Adrenal gland (tissue), 12 donors: ENCODE data around the gene TCF4. TPM values are rescaled to one million over a fixed set of nuclear protein-coding genes. Genes with fewer than 3 reads are reported as not detected.

Source experiments
- DNase-seq, 7 donors: peaks; one replicate each; pipeline ENCODE4 v3.0.0-alpha.2; 2019 to 2020
- H3K27ac ChIP-seq, 5 donors: fragments of 200-600 bp; sonication (generic) in 4 of 5; 1 replicate in 3 of 5; 2 replicates in 2 of 5; pipeline versions ENCODE4 v1.5.1 to v1.8.0; 2016 to 2020; ENCODE audit warnings: mild to moderate bottlenecking in 1 of 5
- H3K27me3 ChIP-seq: fragments of 200-600 bp; 2 replicates; pipeline ENCODE4 v1.8.0; 2021
- H3K36me3 ChIP-seq, 2 donors: fragments of 200-600 bp; replicated peaks in 1 of 2; 1 replicate in 1 of 2; 2 replicates in 1 of 2; pipeline versions ENCODE4 v1.5.1 to v1.8.0; 2018 to 2022
- H3K4me1 ChIP-seq, 2 donors: fragments of 200-600 bp; replicated peaks in 1 of 2; 1 replicate in 1 of 2; 2 replicates in 1 of 2; pipeline versions ENCODE4 v1.5.1 to v1.8.0; 2018 to 2021
- H3K4me3 ChIP-seq, 4 donors: fragments of 200-600 bp; sonication (generic) in 3 of 4; one replicate each; pipeline ENCODE4 v1.5.1; 2016 to 2018
- H3K9me3 ChIP-seq, 3 donors: fragments of 200-600 bp; sonication (generic) in 1 of 3; replicated peaks in 1 of 3; 1 replicate in 2 of 3; 2 replicates in 1 of 3; pipeline versions ENCODE4 v1.5.1 to v1.8.0; 2016 to 2021
- POLR2A ChIP-seq, 2 donors: fragments of 450-650 bp; IDR thresholded peaks; one replicate each; pipeline ENCODE4 v1.6.1; 2017; ENCODE audit warnings: antibody characterized with exemption in 2 of 2, mild to moderate bottlenecking in 2 of 2, moderate library complexity in 1 of 2
- WGBS, 4 donors: extraction: QIAGEN DNeasy Blood & Tissue Kit in 2 of 4; methylation state at CpG; one replicate each; pipeline versions ENCODE4 v1.1.5 to v1.1.7; 2013 to 2017; 5-methylcytosine and 5-hydroxymethylcytosine counted together
- intact Hi-C, 2 donors: fragments of 100-400 bp; cut with DNase I; formaldehyde crosslinking; loops; one replicate each; pipeline versions ENCODE4 v1.14.1 to v1.15.0; 2022 to 2023
- polyA plus RNA-seq, 3 donors: library from polyadenylated mRNA; stranded (reverse); fragments of 200-250 nt in 2 of 3; fragments of 350-450 nt in 1 of 3; fragmentation: Illumina TruSeq in 1 of 3; extraction: RNeasy Lipid Tissue Mini Kit (QIAGEN cat#74804) in 1 of 3; gene quantifications; one replicate each; pipeline ENCODE4 v1.2.3, GENCODE V29; 2013 to 2014
- total RNA-seq, 9 donors: library from RNA; depleted of rRNA in 4 of 9; stranded (reverse); fragments of >200 nt in 4 of 9; fragments of 120-200 nt in 1 of 9; fragmentation: NEBNext Ultra II Directional in 1 of 9; extraction: Animal tissue kit (Norgen Biotek cat#: 25700) in 1 of 9; gene quantifications; one replicate each; pipeline versions ENCODE4 v1.1.0 to v1.2.4, GENCODE V29; 2013 to 2023
- TF ChIP-seq, protein P1 (sequence below), 6 experiments: fragments of 450-650 bp in 4 of 6; fragments of 200-600 bp in 2 of 6; sonication (generic) in 1 of 6; IDR thresholded peaks; 1 replicate in 5 of 6; 2 replicates in 1 of 6; pipeline versions ENCODE4 v1.5.1 to v1.8.0; 2016 to 2021; ENCODE audit warnings: antibody characterized with exemption in 6 of 6, mild to moderate bottlenecking in 2 of 6, moderate library complexity in 1 of 6
- donor health status: healthy with polysubstance abuse.
- donor health status: Bipolar disorder and iron deficiency.
- donor health status: DM: yes; HTN: yes; CAD: no.
- donor health status: DM: no; HTN: no; CAD: no.
- donor health status: DM: no; HTN: no; CAD: no.
- donor health status: DM: yes; HTN: yes; CAD: no.

TCF4 gene
- total and polyA plus RNA-seq, 12 donors = 21.9 to 196 (median 112) TPM

DNA sequence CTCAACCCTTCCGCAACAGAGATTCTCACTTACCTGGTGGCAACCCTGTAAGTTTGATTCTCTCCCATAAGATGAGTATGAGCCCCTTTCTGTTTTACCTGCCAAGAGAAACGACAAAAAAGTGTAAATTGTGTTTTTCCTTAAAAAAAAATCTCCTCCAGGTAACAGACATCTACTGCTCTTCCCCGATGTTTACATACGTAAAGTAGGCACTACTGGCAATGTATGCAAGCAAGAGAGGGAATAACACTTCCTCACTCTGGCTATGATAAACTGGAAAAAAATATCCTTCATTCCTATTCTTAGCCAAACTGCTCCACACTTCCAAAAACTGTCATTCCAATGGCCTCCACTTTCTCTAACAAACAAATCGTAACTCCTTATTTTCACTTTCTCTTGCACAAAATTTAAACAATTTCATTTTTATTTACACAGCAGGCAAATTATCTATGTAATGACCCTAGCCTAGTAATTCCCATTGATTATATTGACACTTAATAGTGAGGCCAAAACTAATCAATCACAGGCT, 184.5 kb downstream of the TCF4 start:
- intact Hi-C loops = no loop called here
- no peak for DNase-seq
- H3K27ac ChIP-seq = peak overlapping the region in 1 of 5 donors; percentile 54
- H3K27me3 ChIP-seq = no peaks in the 10 kb centered on the region
- TF ChIP-seq POLR2A (IDR thresholded peaks at IDR 0.05) = no peak
- TF ChIP-seq, protein P1, sequence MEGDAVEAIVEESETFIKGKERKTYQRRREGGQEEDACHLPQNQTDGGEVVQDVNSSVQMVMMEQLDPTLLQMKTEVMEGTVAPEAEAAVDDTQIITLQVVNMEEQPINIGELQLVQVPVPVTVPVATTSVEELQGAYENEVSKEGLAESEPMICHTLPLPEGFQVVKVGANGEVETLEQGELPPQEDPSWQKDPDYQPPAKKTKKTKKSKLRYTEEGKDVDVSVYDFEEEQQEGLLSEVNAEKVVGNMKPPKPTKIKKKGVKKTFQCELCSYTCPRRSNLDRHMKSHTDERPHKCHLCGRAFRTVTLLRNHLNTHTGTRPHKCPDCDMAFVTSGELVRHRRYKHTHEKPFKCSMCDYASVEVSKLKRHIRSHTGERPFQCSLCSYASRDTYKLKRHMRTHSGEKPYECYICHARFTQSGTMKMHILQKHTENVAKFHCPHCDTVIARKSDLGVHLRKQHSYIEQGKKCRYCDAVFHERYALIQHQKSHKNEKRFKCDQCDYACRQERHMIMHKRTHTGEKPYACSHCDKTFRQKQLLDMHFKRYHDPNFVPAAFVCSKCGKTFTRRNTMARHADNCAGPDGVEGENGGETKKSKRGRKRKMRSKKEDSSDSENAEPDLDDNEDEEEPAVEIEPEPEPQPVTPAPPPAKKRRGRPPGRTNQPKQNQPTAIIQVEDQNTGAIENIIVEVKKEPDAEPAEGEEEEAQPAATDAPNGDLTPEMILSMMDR (IDR thresholded peaks at IDR 0.05) = no peak
- H3K4me1 ChIP-seq = peaks cover 0 to 36% of the 10 kb centered on the region in 2 donors
- H3K36me3 ChIP-seq = no peaks in the 10 kb centered on the region
- WGBS, 4 donors = 57 to 66% (median 62%) methylated on average over 5 of the region's 5 CpGs
- peak overlapping the region in 1 of 4 donors; percentile 43 for H3K4me3 ChIP-seq
- no peaks in the 10 kb centered on the region for H3K9me3 ChIP-seq

DNA sequence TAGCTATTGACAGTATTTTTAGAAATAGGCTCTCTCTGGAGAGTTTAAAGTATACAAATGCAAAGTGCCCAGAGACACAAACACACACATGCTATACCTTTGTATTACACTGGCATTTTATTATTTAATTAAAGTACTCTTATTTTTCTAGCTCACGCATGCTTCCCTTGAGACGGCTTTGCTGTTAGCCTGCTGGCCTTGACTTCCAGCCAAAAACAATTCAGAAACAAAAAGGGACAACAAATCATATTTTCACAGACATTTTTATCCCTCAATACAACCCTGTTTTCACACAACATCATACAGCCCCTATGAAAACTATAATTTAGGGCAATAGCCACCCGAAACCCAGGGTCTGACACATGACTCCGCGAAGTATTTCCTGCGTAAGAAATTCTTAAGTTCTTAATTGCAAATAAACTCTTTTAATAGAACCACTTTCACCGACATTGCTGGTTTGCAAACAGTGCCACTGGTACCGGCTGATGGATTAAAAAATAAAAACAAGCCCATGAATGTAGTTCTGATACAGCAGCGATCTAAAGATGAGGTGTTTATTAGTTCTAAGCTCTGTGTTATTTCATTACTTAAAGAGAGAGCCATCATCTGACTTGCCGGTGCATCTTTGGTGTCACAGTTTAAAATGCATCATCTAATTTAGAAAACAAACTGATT, 185.1 kb downstream of the TCF4 start:
- Histone ChIP-seq H3K9me3 (no peaks in the 10 kb centered on the region), H3K4me1 (peaks cover 0 to 36% of the 10 kb centered on the region in 2 donors), H3K4me3 (peak overlapping the region in 1 of 4 donors; percentile 43), H3K36me3 (no peaks in the 10 kb centered on the region), H3K27me3 (no peaks in the 10 kb centered on the region), H3K27ac (peak overlapping the region in 1 of 5 donors; percentile 54)
- WGBS, 4 donors = 22 to 25% (median 24%) methylated on average over 10 of the region's 10 CpGs
- no peak for TF ChIP-seq POLR2A (IDR thresholded peaks at IDR 0.05)
- TF ChIP-seq, protein P1 (IDR thresholded peaks at IDR 0.05) = no peak
- DNase-seq = peak in 2 of 7 donors; percentile 40 to 47
- intact Hi-C loops = no loop called here

DNA sequence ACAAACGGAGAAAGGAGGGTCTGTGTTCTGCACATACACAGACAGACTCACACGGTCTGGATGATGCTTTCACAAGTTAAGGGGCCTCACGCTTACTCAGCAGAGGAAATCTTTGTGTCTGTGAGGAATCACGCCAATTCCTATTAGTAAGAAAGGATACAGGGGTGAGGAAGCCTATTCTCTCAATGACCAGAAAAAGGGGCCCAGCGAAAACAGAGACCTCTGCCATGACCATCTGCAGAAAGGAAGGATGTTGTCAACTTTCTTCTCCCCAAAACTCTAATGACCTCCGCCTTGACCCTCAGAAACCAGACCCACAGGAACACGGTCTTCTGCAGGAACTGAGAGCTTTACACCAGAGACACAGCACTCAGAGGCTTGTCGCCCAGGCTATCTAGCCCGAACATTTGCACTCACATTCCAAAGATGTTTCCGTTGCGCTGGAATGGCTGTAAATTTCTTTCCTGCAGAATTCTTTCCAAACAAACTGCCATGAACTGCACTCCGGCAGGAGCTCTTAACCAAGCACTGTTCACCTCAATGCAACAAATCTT, 186.3 kb downstream of the TCF4 start:
- WGBS, 4 donors = 52 to 62% (median 58%) methylated on average over 12 of the region's 12 CpGs
- intact Hi-C loops = no loop called here
- Histone ChIP-seq H3K36me3 (no peaks in the 10 kb centered on the region), H3K27ac (peak overlapping the region in 2 of 5 donors; percentile 49 to 54), H3K4me3 (peak overlapping the region in 1 of 4 donors; percentile 43), H3K27me3 (no peaks in the 10 kb centered on the region), H3K9me3 (no peaks in the 10 kb centered on the region), H3K4me1 (peaks cover 0 to 36% of the 10 kb centered on the region in 2 donors)
- no peak for TF ChIP-seq POLR2A (IDR thresholded peaks at IDR 0.05)
- TF ChIP-seq, protein P1 (IDR thresholded peaks at IDR 0.05) = no peak
- peak in 5 of 7 donors; percentile 14 to 66 (median 32) for DNase-seq
